ENCODE measurements around the gene RERG.
"Not testable (repeated sequence)": the region's sequence is repeated elsewhere in the genome, so short reads cannot be mapped to it uniquely, and the experiment has no call there.

RERG gene

DNA sequence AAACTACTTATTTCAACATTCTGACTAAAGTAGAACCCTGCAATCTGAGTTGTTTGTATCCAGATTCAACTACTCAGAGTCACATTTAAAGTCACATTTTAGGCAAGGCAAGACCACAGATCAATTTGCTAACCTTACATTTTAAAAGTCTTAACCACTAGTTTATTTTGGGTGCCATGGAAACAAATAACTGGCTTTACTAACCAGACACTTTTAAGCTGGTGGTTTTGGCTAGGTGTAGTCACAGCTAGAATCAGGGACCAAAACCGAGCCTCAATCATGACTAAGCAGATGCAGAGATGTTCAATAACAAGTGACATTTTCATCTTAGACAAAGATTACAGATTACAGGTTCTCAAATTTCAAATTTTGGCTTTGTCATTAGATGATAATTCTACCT lies 133.1 kb downstream of the RERG start:
- TF ChIP-seq, protein P1, sequence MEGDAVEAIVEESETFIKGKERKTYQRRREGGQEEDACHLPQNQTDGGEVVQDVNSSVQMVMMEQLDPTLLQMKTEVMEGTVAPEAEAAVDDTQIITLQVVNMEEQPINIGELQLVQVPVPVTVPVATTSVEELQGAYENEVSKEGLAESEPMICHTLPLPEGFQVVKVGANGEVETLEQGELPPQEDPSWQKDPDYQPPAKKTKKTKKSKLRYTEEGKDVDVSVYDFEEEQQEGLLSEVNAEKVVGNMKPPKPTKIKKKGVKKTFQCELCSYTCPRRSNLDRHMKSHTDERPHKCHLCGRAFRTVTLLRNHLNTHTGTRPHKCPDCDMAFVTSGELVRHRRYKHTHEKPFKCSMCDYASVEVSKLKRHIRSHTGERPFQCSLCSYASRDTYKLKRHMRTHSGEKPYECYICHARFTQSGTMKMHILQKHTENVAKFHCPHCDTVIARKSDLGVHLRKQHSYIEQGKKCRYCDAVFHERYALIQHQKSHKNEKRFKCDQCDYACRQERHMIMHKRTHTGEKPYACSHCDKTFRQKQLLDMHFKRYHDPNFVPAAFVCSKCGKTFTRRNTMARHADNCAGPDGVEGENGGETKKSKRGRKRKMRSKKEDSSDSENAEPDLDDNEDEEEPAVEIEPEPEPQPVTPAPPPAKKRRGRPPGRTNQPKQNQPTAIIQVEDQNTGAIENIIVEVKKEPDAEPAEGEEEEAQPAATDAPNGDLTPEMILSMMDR (IDR thresholded peaks at IDR 0.05; ENCODE audit: borderline replicate concordance, control extremely low read depth, extremely low read depth, insufficient read depth, missing control alignments) = no peak
- in situ Hi-C loops (cut with MboI; ENCODE audit: low sequenced_read_pairs, unreplicated experiment) = no loop called here
- DNase-seq (ENCODE audit: low spot score) = no peak

- in situ Hi-C loops (cut with MboI; ENCODE audit: low sequenced_read_pairs, unreplicated experiment); DNase-seq (ENCODE audit: low spot score): not testable (repeated sequence)
These were observed 143.5 kb downstream of the RERG start for GRCh38 chr12:15077751-15078150.

DNA sequence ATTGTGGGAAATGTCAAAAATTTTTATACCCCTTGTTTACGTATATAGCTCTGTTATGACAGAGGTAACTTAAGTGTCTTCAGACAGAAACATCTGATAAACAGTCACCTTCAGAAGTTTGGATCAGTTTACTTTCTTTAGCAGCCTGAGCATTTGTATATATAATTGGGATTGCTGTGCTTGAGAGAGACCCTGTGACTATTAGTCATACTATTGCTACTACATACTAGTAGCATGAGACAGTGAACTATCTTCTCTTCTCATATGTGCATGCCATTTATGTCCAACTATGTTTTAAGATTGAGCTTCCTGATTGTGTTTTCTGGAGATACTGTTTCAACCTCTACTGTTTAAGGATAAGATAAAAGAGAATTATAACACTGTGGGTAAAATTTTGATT lies 146.9 kb downstream of the RERG start:
- in situ Hi-C loops (cut with MboI; ENCODE audit: low sequenced_read_pairs, unreplicated experiment) = no loop called here
- DNase-seq (ENCODE audit: low spot score) = no peak
- TF ChIP-seq, protein P1 (IDR thresholded peaks at IDR 0.05; ENCODE audit: borderline replicate concordance, control extremely low read depth, extremely low read depth, insufficient read depth, missing control alignments) = no peak

GRCh38 chr12:15059123-15059522 lies 162.1 kb downstream of the RERG start:
- no peak for DNase-seq (ENCODE audit: low spot score)
- TF ChIP-seq, protein P1 (IDR thresholded peaks at IDR 0.05; ENCODE audit: borderline replicate concordance, control extremely low read depth, extremely low read depth, insufficient read depth, missing control alignments) = no peak
- in situ Hi-C loops (cut with MboI; ENCODE audit: low sequenced_read_pairs, unreplicated experiment) = no loop called here
